Peyer's patch (tissue), 4 donors: ENCODE results near the gene NAV2. TPM values are rescaled to one million over a fixed set of nuclear protein-coding genes. Genes with fewer than 3 reads are reported as not detected.
"Not testable (repeated sequence)": the region's sequence is repeated elsewhere in the genome, so short reads cannot be mapped to it uniquely, and the experiment has no call there.

Source experiments
- DNase-seq, 3 donors: peaks; one replicate each; pipeline ENCODE4 v3.0.0-alpha.2; 2017 to 2019
- H3K27ac ChIP-seq, 4 donors: fragments of 200-600 bp; sonication (generic); one replicate each; pipeline ENCODE4 v1.5.1; 2016 to 2019
- H3K27me3 ChIP-seq, 2 donors: fragments of 200-600 bp; sonication (generic); one replicate each; pipeline ENCODE4 v1.5.1; 2019
- H3K36me3 ChIP-seq, 3 donors: fragments of 200-600 bp; sonication (generic); one replicate each; pipeline ENCODE4 v1.5.1; 2016 to 2019
- H3K4me1 ChIP-seq, 4 donors: fragments of 200-600 bp; sonication (generic); one replicate each; pipeline ENCODE4 v1.5.1; 2016 to 2019
- H3K4me3 ChIP-seq, 4 donors: fragments of 200-600 bp; sonication (generic); 1 replicate in 3 of 4; 2 replicates in 1 of 4; pipeline ENCODE4 v1.5.1; 2016 to 2019; ENCODE audit warnings: mild to moderate bottlenecking in 1 of 4
- H3K9me3 ChIP-seq, 4 donors: fragments of 200-600 bp; sonication (generic); one replicate each; pipeline ENCODE4 v1.5.1; 2016 to 2019; ENCODE audit warnings: mild to moderate bottlenecking in 1 of 4
- CTCF ChIP-seq, 6 experiments: fragments of 450-650 bp in 4 of 6; fragments of 200-600 bp in 2 of 6; sonication (generic) in 1 of 6; IDR thresholded peaks; one replicate each; pipeline ENCODE4 v1.5.1; 2017 to 2019; ENCODE audit warnings: antibody characterized with exemption in 6 of 6, mild to moderate bottlenecking in 3 of 6, moderate library complexity in 1 of 6
- POLR2A ChIP-seq, 2 donors: fragments of 450-650 bp; IDR thresholded peaks; one replicate each; pipeline ENCODE4 v1.5.1; 2017; ENCODE audit warnings: antibody characterized with exemption in 2 of 2, mild to moderate bottlenecking in 2 of 2, moderate library complexity in 2 of 2
- total RNA-seq, 4 donors: library from RNA; depleted of rRNA; stranded (reverse); fragments of >200 nt; gene quantifications; one replicate each; pipeline ENCODE4 v1.1.0, GENCODE V29; 2016

NAV2 gene
- total RNA-seq, 4 donors from 2014 or later: 6.0 to 48.7 (median 20.1) TPM

GRCh38 chr11:20004866-20005265 lies 292.2 kb downstream of the NAV2 start:
- Histone ChIP-seq H3K4me3 (no peak overlapping the region), H3K4me1 (peaks cover 0 to 23% (median 0%) of the 10 kb centered on the region in 4 donors), H3K9me3 (no peaks in the 10 kb centered on the region), H3K27me3 (no peaks in the 10 kb centered on the region), H3K36me3 (no peaks in the 10 kb centered on the region), H3K27ac (no peak overlapping the region)
- no peak for DNase-seq
- TF ChIP-seq POLR2A (IDR thresholded peaks at IDR 0.05) (no peak), CTCF (IDR thresholded peaks at IDR 0.05) (no peak)

GRCh38 chr11:20005747-20006146 lies 293.1 kb downstream of the NAV2 start:
- no peak overlapping the region for H3K27ac ChIP-seq
- no peak for DNase-seq
- no peak for TF ChIP-seq POLR2A (IDR thresholded peaks at IDR 0.05)

GRCh38 chr11:20006618-20007017 lies 294.0 kb downstream of the NAV2 start:
- H3K4me1 ChIP-seq, DNase-seq, H3K9me3 ChIP-seq, H3K4me3 ChIP-seq, H3K27me3 ChIP-seq, H3K36me3 ChIP-seq, H3K27ac ChIP-seq: not testable (repeated sequence)

More at GRCh38 chr11:20005747-20006146, 293.1 kb downstream of the NAV2 start:
- no peak overlapping the region for H3K4me3 ChIP-seq
- no peaks in the 10 kb centered on the region for H3K9me3 ChIP-seq
- H3K4me1 ChIP-seq: peaks cover 0 to 15% (median 0%) of the 10 kb centered on the region in 4 donors
- no peaks in the 10 kb centered on the region for H3K36me3 ChIP-seq
- no peaks in the 10 kb centered on the region for H3K27me3 ChIP-seq

- H3K36me3 ChIP-seq: no peaks in the 10 kb centered on the region
- no peak for DNase-seq
- no peak overlapping the region for H3K4me3 ChIP-seq
- no peaks in the 10 kb centered on the region for H3K9me3 ChIP-seq
- TF ChIP-seq POLR2A (IDR thresholded peaks at IDR 0.05): no peak
- peaks cover 0 to 10% (median 0%) of the 10 kb centered on the region in 4 donors for H3K4me1 ChIP-seq
- no peak overlapping the region for H3K27ac ChIP-seq
- H3K27me3 ChIP-seq: no peaks in the 10 kb centered on the region
These were observed 294.7 kb downstream of the NAV2 start for GRCh38 chr11:20007386-20007785.

- no peaks in the 10 kb centered on the region for H3K27me3 ChIP-seq
- H3K27ac ChIP-seq: no peak overlapping the region
These were observed 295.7 kb downstream of the NAV2 start for GRCh38 chr11:20008190-20008870.

GRCh38 chr11:20008871-20009644 lies 296.4 kb downstream of the NAV2 start:
- Histone ChIP-seq H3K4me3 (no peak overlapping the region), H3K9me3 (no peaks in the 10 kb centered on the region), H3K36me3 (no peaks in the 10 kb centered on the region), H3K27ac (no peak overlapping the region), H3K27me3 (no peaks in the 10 kb centered on the region), H3K4me1 (no peaks in the 10 kb centered on the region)
- DNase-seq: no peak
- TF ChIP-seq POLR2A (IDR thresholded peaks at IDR 0.05): no peak
- TF ChIP-seq CTCF (IDR thresholded peaks at IDR 0.05): no peak

More at GRCh38 chr11:20008190-20008870, 295.7 kb downstream of the NAV2 start:
- Histone ChIP-seq H3K36me3 (no peaks in the 10 kb centered on the region), H3K4me3 (no peak overlapping the region), H3K4me1 (peaks cover 0 to 1% (median 0%) of the 10 kb centered on the region in 4 donors), H3K9me3 (no peaks in the 10 kb centered on the region)
- DNase-seq: no peak
- TF ChIP-seq POLR2A (IDR thresholded peaks at IDR 0.05) (no peak), CTCF (IDR thresholded peaks at IDR 0.05) (no peak)

- no peaks in the 10 kb centered on the region for H3K4me1 ChIP-seq
- H3K27me3 ChIP-seq: no peaks in the 10 kb centered on the region
- H3K36me3 ChIP-seq: no peaks in the 10 kb centered on the region
- no peak overlapping the region for H3K4me3 ChIP-seq
- H3K9me3 ChIP-seq: no peaks in the 10 kb centered on the region
- no peak for DNase-seq
- no peak overlapping the region for H3K27ac ChIP-seq
- TF ChIP-seq CTCF (IDR thresholded peaks at IDR 0.05): no peak
- TF ChIP-seq POLR2A (IDR thresholded peaks at IDR 0.05): no peak
These were observed 297.7 kb downstream of the NAV2 start for GRCh38 chr11:20010156-20010850.
